ENCODE results near the gene C2CD2.
"Not testable (repeated sequence)": the region's sequence is repeated elsewhere in the genome, so short reads cannot be mapped to it uniquely, and the experiment has no call there.

C2CD2 gene

GRCh38 chr21:41953831-41954653, at the start of gene C2CD2:
Gene C2CD2 (minus strand): TSS chr21:41954018. CDS start chr21:41953648, 370 bp downstream.
- peak; percentile 72 for DNase-seq

- DNase-seq, result no peak
These were observed 49.2 kb upstream of the C2CD2 start for GRCh38 chr21:42003051-42003461.

- no peak for DNase-seq
These were observed 48.7 kb upstream of the C2CD2 start for GRCh38 chr21:42002421-42002958.

GRCh38 chr21:42001781-42002180, 48.0 kb upstream of the C2CD2 start:
- DNase-seq, result no peak

GRCh38 chr21:42000908-42001307, 47.1 kb upstream of the C2CD2 start:
- DNase-seq, result no peak

- no peak for DNase-seq
These were observed 43.8 kb upstream of the C2CD2 start for GRCh38 chr21:41997657-41998056.

GRCh38 chr21:41995577-41995976, 41.8 kb upstream of the C2CD2 start:
- no peak for DNase-seq

GRCh38 chr21:41994613-41995012, 40.8 kb upstream of the C2CD2 start:
- DNase-seq, result not testable (repeated sequence)

- no peak for DNase-seq
These were observed 39.9 kb upstream of the C2CD2 start for GRCh38 chr21:41993744-41994143.

- no peak for DNase-seq
These were observed 38.8 kb upstream of the C2CD2 start for GRCh38 chr21:41992576-41992975.

- DNase-seq, result no peak
These were observed 37.8 kb upstream of the C2CD2 start for GRCh38 chr21:41991659-41992058.

GRCh38 chr21:41989698-41990097, 35.9 kb upstream of the C2CD2 start:
- no peak for DNase-seq

- no peak for DNase-seq
These were observed 33.5 kb upstream of the C2CD2 start for GRCh38 chr21:41987310-41987709.

GRCh38 chr21:41985662-41986416, 32.0 kb upstream of the C2CD2 start:
- no peak for DNase-seq

GRCh38 chr21:41983229-41983628, 29.4 kb upstream of the C2CD2 start:
- no peak for DNase-seq

- DNase-seq, result no peak
These were observed 26.7 kb upstream of the C2CD2 start for GRCh38 chr21:41980561-41980960.

- no peak for DNase-seq
These were observed 26.0 kb upstream of the C2CD2 start for GRCh38 chr21:41979751-41980369.

- no peak for DNase-seq
These were observed 25.5 kb upstream of the C2CD2 start for GRCh38 chr21:41979335-41979734.

GRCh38 chr21:41977034-41977950, 23.5 kb upstream of the C2CD2 start:
- DNase-seq, result no peak

GRCh38 chr21:41976611-41977010, 22.8 kb upstream of the C2CD2 start:
- DNase-seq, result no peak

- no peak for DNase-seq
These were observed 21.8 kb upstream of the C2CD2 start for GRCh38 chr21:41975391-41976272.

Data from NCI-H146 (cell line).